A549 treated with DMSO at 1 μM for 4 hours (cell line): ENCODE results near the gene YTHDF1. TPM values are rescaled to one million over a fixed set of nuclear protein-coding genes. Genes with fewer than 3 reads are reported as not detected.

Experiments used
- total RNA-seq: library from RNA; stranded (reverse); fragments of 200-300 nt; extraction: Qiagen RNA extraction; gene quantifications from 5 replicates; pipeline ENCODE4 v1.2.3, GENCODE V29; 2022; ENCODE audit warnings: low read depth

YTHDF1 gene
- total RNA-seq: 57.2 to 62.0 TPM (median 59.1 TPM) in 5 replicates

GRCh38 chr20:63216041-63216848 is at the start of gene YTHDF1:
Gene YTHDF1, minus strand, starts transcription at chr20:63216131. Its CDS starts 239 bp downstream, at chr20:63215892.

GRCh38 chr20:63254232-63254605 is 38.3 kb upstream of the YTHDF1 start, which contains the start of gene NKAIN4:
Gene NKAIN4, minus strand, starts transcription at chr20:63254463. Its CDS starts 13 bp downstream, at chr20:63254450.

GRCh38 chr20:63235399-63235983 is 19.6 kb upstream of the YTHDF1 start, which contains the start of gene BIRC7:
Gene BIRC7, plus strand, starts transcription at chr20:63235905. Its CDS starts 192 bp downstream, at chr20:63236097.

Other genes with a start within 250 kb of the YTHDF1 start
- gene BHLHE23, start 209.2 kb downstream of the YTHDF1 start, total RNA-seq: not detected in 5 replicates
- gene BIRC7, start 19.8 kb upstream of the YTHDF1 start, total RNA-seq: 2.6 to 4.1 TPM (median 3.7 TPM) in 5 replicates
- gene NKAIN4, start 38.3 kb upstream of the YTHDF1 start, total RNA-seq: 6.3 to 10.1 TPM (median 7.0 TPM) in 5 replicates
- gene ARFGAP1, start 56.7 kb upstream of the YTHDF1 start, total RNA-seq: 67.7 to 105 TPM (median 90.0 TPM) in 5 replicates
- gene COL20A1, start 77.1 kb upstream of the YTHDF1 start, total RNA-seq: 0.67 to 1.6 TPM (median 1.3 TPM) in 5 replicates
- gene CHRNA4, start 145.2 kb upstream of the YTHDF1 start, total RNA-seq: 0.19 to 2.1 TPM (median 0.29 TPM) in 5 replicates